ENCODE measurements around the gene KDELR3.

KDELR3 gene

DNA sequence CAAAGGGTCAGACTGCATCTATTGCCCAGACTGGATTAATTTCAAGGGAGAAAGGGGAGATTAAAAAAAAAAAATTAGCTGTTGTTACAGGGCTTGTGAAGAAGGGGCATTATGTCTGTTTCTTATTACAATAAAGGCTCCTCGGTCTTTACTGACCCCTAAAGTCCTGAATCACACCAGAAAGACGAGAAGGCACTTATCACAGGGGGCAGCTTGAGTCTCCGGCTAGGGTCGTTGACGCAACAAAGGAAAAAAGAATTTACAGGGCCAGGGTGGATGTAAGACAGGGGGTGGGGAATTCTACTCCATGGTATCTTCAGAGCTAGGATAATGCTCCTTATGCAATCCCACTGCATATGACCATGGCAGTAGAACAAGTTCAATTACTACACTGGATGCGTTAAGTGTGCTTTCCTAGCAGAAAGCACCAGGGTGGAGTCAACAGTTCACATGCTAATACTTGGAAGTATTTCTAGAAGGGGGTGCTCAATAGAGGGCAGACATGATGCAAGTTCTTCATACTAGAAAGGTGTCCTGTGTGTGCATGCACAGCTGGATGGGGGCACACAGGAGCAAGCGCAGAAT lies 21.8 kb downstream of the KDELR3 start:
- Histone ChIP-seq H2BK120ac (ENCODE audit: insufficient read depth, low read length, poor library complexity) (no peak overlapping the region), H4K8ac (ENCODE audit: low read depth, low read length) (no peak overlapping the region), H3K4ac (ENCODE audit: low read depth, low read length) (no peak overlapping the region), H4K91ac (ENCODE audit: low read depth, low read length) (no peak overlapping the region), H2AFZ (ENCODE audit: insufficient read depth, low read length, poor library complexity) (no peak overlapping the region), H3K79me2 (ENCODE audit: control insufficient read depth, insufficient read depth, low read length, poor library complexity) (no peaks in the 10 kb centered on the region), H2BK5ac (ENCODE audit: low read depth, low read length, poor library complexity) (no peak overlapping the region), H3K79me1 (ENCODE audit: low read length) (no peaks in the 10 kb centered on the region), H3K9ac (ENCODE audit: low read length) (no peak overlapping the region), H3K4me2 (ENCODE audit: low read length) (no peak overlapping the region), H3K27me3 (ENCODE audit: insufficient read depth, low read length) (no peaks in the 10 kb centered on the region), H3K18ac (ENCODE audit: low read length) (no peak overlapping the region), H3K4me3 (ENCODE audit: low read depth, low read length) (no peak overlapping the region), H3K4me1 (ENCODE audit: control insufficient read depth in 1 of 2, insufficient read depth in 2 of 2, low read length in 2 of 2) (no peaks in the 10 kb centered on the region), H3K36me3 (ENCODE audit: control insufficient read depth in 1 of 2, insufficient read depth in 2 of 2, low read length in 2 of 2) (peaks cover 39 to 68% of the 10 kb centered on the region in 2 experiments), H2BK12ac (ENCODE audit: low read length) (no peak overlapping the region), H3K14ac (ENCODE audit: low read length) (no peak overlapping the region), H3K27ac (ENCODE audit: low read depth, low read length) (no peak overlapping the region), H3K23ac (ENCODE audit: low read length) (no peak overlapping the region), H3K9me3 (ENCODE audit: insufficient read depth, low read depth, low read length) (no peaks in the 10 kb centered on the region), H2AK5ac (ENCODE audit: low read length) (no peak overlapping the region), H4K12ac (ENCODE audit: low read depth, low read length) (no peak overlapping the region)
- DNase-seq = no peak
- WGBS (ENCODE audit: extremely low coverage, insufficient coverage, insufficient read length) = no CpG with 5 or more reads among the region's 7 CpGs

DNA sequence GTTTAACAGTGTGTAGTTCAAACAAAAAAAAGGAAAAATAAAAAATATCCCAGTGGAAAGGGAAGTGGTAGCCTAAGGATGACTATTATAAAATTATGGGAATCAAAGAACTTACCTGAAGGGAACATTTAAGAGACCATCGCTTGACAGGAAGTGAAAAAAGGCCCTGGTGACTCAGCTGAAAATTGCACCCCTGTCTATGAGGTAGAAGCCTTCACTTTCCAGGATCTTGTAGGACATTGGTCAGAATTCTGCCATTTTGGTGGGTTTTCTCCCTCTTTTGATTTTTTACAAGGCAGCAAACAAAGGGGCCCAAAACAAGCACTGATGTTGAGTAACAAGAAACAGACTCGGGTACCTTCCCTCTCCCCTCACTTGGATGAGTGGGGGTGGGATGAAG lies 22.6 kb downstream of the KDELR3 start:
- Histone ChIP-seq H2BK5ac (ENCODE audit: low read depth, low read length, poor library complexity) (no peak overlapping the region), H3K79me1 (ENCODE audit: low read length) (no peaks in the 10 kb centered on the region), H2AK5ac (ENCODE audit: low read length) (no peak overlapping the region), H3K4me1 (ENCODE audit: control insufficient read depth in 1 of 2, insufficient read depth in 2 of 2, low read length in 2 of 2) (no peaks in the 10 kb centered on the region), H3K9ac (ENCODE audit: low read length) (no peak overlapping the region), H3K36me3 (ENCODE audit: control insufficient read depth in 1 of 2, insufficient read depth in 2 of 2, low read length in 2 of 2) (peaks cover 45 to 71% of the 10 kb centered on the region in 2 experiments), H3K18ac (ENCODE audit: low read length) (no peak overlapping the region), H4K8ac (ENCODE audit: low read depth, low read length) (no peak overlapping the region), H3K9me3 (ENCODE audit: insufficient read depth, low read depth, low read length) (no peaks in the 10 kb centered on the region), H4K91ac (ENCODE audit: low read depth, low read length) (no peak overlapping the region), H3K23ac (ENCODE audit: low read length) (no peak overlapping the region), H2BK120ac (ENCODE audit: insufficient read depth, low read length, poor library complexity) (no peak overlapping the region), H2AFZ (ENCODE audit: insufficient read depth, low read length, poor library complexity) (no peak overlapping the region), H3K27ac (ENCODE audit: low read depth, low read length) (no peak overlapping the region), H3K4me2 (ENCODE audit: low read length) (no peak overlapping the region), H3K27me3 (ENCODE audit: insufficient read depth, low read length) (no peaks in the 10 kb centered on the region), H3K4me3 (ENCODE audit: low read depth, low read length) (no peak overlapping the region), H3K4ac (ENCODE audit: low read depth, low read length) (no peak overlapping the region), H4K12ac (ENCODE audit: low read depth, low read length) (no peak overlapping the region), H3K14ac (ENCODE audit: low read length) (no peak overlapping the region), H2BK12ac (ENCODE audit: low read length) (no peak overlapping the region), H3K79me2 (ENCODE audit: control insufficient read depth, insufficient read depth, low read length, poor library complexity) (no peaks in the 10 kb centered on the region)
- no peak for DNase-seq
- no CpG with 5 or more reads among the region's 2 CpGs for WGBS (ENCODE audit: extremely low coverage, insufficient coverage, insufficient read length)

DNA sequence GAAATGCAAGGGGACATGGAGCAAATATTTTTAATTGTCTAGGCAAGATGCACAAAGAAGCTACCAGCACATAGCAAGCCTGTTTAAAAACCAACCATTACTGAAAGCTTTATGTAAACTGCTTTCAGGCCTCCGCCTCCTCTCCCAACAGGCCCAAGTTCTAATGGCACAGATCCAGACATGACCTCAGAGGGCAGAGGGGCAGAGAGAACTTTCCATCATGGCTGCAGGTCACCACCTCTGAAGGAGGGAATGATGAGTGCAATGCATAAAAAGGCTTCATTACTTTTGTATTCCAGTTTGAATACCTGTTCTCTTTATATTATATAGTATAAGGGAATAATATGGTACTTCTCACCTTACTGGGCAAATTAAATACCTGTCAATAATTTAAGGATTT lies 23.0 kb downstream of the KDELR3 start:
- no peak for DNase-seq
- no peak overlapping the region for H3K23ac ChIP-seq (ENCODE audit: low read length)
- no peaks in the 10 kb centered on the region for H3K4me1 ChIP-seq (ENCODE audit: control insufficient read depth in 1 of 2, insufficient read depth in 2 of 2, low read length in 2 of 2)
- WGBS (ENCODE audit: extremely low coverage, insufficient coverage, insufficient read length) = no CpG with 5 or more reads among the region's 1 CpG
- no peak overlapping the region for H4K12ac ChIP-seq (ENCODE audit: low read depth, low read length)
- H3K9me3 ChIP-seq (ENCODE audit: insufficient read depth, low read depth, low read length) = no peaks in the 10 kb centered on the region
- H3K9ac ChIP-seq (ENCODE audit: low read length) = no peak overlapping the region
- no peaks in the 10 kb centered on the region for H3K79me2 ChIP-seq (ENCODE audit: control insufficient read depth, insufficient read depth, low read length, poor library complexity)
- H2BK12ac ChIP-seq (ENCODE audit: low read length) = no peak overlapping the region
- H3K18ac ChIP-seq (ENCODE audit: low read length) = no peak overlapping the region
- H2BK5ac ChIP-seq (ENCODE audit: low read depth, low read length, poor library complexity) = no peak overlapping the region
- H4K8ac ChIP-seq (ENCODE audit: low read depth, low read length) = no peak overlapping the region
- H2AFZ ChIP-seq (ENCODE audit: insufficient read depth, low read length, poor library complexity) = no peak overlapping the region
- H2AK5ac ChIP-seq (ENCODE audit: low read length) = no peak overlapping the region
- H3K4me2 ChIP-seq (ENCODE audit: low read length) = no peak overlapping the region
- no peak overlapping the region for H3K27ac ChIP-seq (ENCODE audit: low read depth, low read length)
- no peak overlapping the region for H2BK120ac ChIP-seq (ENCODE audit: insufficient read depth, low read length, poor library complexity)
- peaks cover 43 to 71% of the 10 kb centered on the region in 2 experiments for H3K36me3 ChIP-seq (ENCODE audit: control insufficient read depth in 1 of 2, insufficient read depth in 2 of 2, low read length in 2 of 2)
- no peak overlapping the region for H4K91ac ChIP-seq (ENCODE audit: low read depth, low read length)
- H3K27me3 ChIP-seq (ENCODE audit: insufficient read depth, low read length) = no peaks in the 10 kb centered on the region
- no peak overlapping the region for H3K14ac ChIP-seq (ENCODE audit: low read length)
- H3K4ac ChIP-seq (ENCODE audit: low read depth, low read length) = no peak overlapping the region
- H3K79me1 ChIP-seq (ENCODE audit: low read length) = no peaks in the 10 kb centered on the region
- H3K4me3 ChIP-seq (ENCODE audit: low read depth, low read length) = no peak overlapping the region

DNA sequence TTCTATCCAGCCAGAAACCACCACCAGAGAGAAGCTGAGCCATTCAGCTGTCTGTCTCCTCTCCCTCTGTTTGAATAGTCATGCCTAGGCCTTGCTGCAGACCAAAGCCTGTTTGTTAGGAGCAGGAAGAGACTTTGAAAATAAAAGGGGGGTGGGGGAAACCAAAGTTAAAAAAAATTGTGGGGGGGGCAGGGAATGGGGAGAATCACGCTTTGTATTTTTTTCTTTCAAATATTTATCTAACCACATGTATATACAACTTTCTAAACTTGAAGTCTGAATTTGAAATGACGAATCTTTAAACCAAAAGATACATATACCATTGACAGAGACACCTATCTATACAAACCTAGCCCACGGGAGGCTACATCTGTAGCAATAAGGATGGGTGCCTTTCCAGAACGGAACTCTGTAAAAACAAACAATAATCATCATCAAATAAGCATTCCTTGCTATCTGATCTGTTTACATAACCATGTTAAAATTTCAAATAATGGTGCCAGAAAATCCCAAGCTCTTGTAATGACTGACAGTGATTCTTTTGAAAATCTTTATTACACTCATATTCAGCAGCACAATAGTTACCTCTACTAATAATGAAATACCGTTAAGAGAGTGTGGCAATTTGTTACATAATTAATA lies 23.9 kb downstream of the KDELR3 start:
- H3K23ac ChIP-seq (ENCODE audit: low read length) = no peak overlapping the region
- no peaks in the 10 kb centered on the region for H3K79me1 ChIP-seq (ENCODE audit: low read length)
- no peak overlapping the region for H2BK120ac ChIP-seq (ENCODE audit: insufficient read depth, low read length, poor library complexity)
- no peak overlapping the region for H3K4me3 ChIP-seq (ENCODE audit: low read depth, low read length)
- no peak overlapping the region for H4K12ac ChIP-seq (ENCODE audit: low read depth, low read length)
- H3K4ac ChIP-seq (ENCODE audit: low read depth, low read length) = no peak overlapping the region
- no peaks in the 10 kb centered on the region for H3K27me3 ChIP-seq (ENCODE audit: insufficient read depth, low read length)
- H2BK5ac ChIP-seq (ENCODE audit: low read depth, low read length, poor library complexity) = no peak overlapping the region
- H3K4me1 ChIP-seq (ENCODE audit: control insufficient read depth in 1 of 2, insufficient read depth in 2 of 2, low read length in 2 of 2) = no peaks in the 10 kb centered on the region
- H3K79me2 ChIP-seq (ENCODE audit: control insufficient read depth, insufficient read depth, low read length, poor library complexity) = no peaks in the 10 kb centered on the region
- no peak overlapping the region for H2AK5ac ChIP-seq (ENCODE audit: low read length)
- no peak overlapping the region for H4K91ac ChIP-seq (ENCODE audit: low read depth, low read length)
- no peak overlapping the region for H3K9ac ChIP-seq (ENCODE audit: low read length)
- WGBS (ENCODE audit: extremely low coverage, insufficient coverage, insufficient read length) = no CpG with 5 or more reads among the region's 5 CpGs
- no peak overlapping the region for H3K18ac ChIP-seq (ENCODE audit: low read length)
- H3K36me3 ChIP-seq (ENCODE audit: control insufficient read depth in 1 of 2, insufficient read depth in 2 of 2, low read length in 2 of 2) = peaks cover 42 to 69% of the 10 kb centered on the region in 2 experiments
- H2AFZ ChIP-seq (ENCODE audit: insufficient read depth, low read length, poor library complexity) = no peak overlapping the region
- DNase-seq = no peak
- H2BK12ac ChIP-seq (ENCODE audit: low read length) = no peak overlapping the region
- H3K14ac ChIP-seq (ENCODE audit: low read length) = no peak overlapping the region
- no peak overlapping the region for H3K27ac ChIP-seq (ENCODE audit: low read depth, low read length)
- H3K4me2 ChIP-seq (ENCODE audit: low read length) = no peak overlapping the region
- no peaks in the 10 kb centered on the region for H3K9me3 ChIP-seq (ENCODE audit: insufficient read depth, low read depth, low read length)
- H4K8ac ChIP-seq (ENCODE audit: low read depth, low read length) = no peak overlapping the region
